ENCODE results near the gene PLCL2. TPM values are rescaled to one million over a fixed set of nuclear protein-coding genes. Genes with fewer than 3 reads are reported as not detected.

The PLCL2 gene
- total and polyA plus RNA-seq, 2 experiments from 2014 or later, result 1.6 to 9.7 TPM

- TF ChIP-seq EZH2 (IDR thresholded peaks at IDR 0.05; ENCODE audit: low read depth, unreplicated experiment), result no peak
- no peak for TF ChIP-seq ZNF114 (CRISPR knock-in tag; IDR thresholded peaks at IDR 0.05)
- no peak for TF ChIP-seq JUNB (IDR thresholded peaks at IDR 0.05; ENCODE audit: unreplicated experiment)
- no peak for TF ChIP-seq EZH2phosphoT487 (IDR thresholded peaks at IDR 0.05; ENCODE audit: unreplicated experiment)
Measured at GRCh38 chr3:17115186-17115585, 230.4 kb downstream of the PLCL2 start (continued).

- Histone ChIP-seq H3K27me3 (ENCODE audit: insufficient read depth) (no peaks in the 10 kb centered on the region), H3K4me1 (ENCODE audit: insufficient read depth) (no peaks in the 10 kb centered on the region), H3K9me2 (ENCODE audit: insufficient read depth) (0 out of 2 replicates have a peak, but pooled peaks cover 8% of the 10 kb centered on the region), H2AFZ (no peak overlapping the region), H4K20me1 (replicated peaks; ENCODE audit: insufficient read depth) (no peaks in the 10 kb centered on the region), H3K79me2 (replicated peaks; ENCODE audit: insufficient read depth) (no peaks in the 10 kb centered on the region), H3K36me3 (ENCODE audit: insufficient read depth) (no peaks in the 10 kb centered on the region), H3K4me3 (no peak overlapping the region), H3K27ac (ENCODE audit: low read depth) (no peak overlapping the region), H3K4me2 (no peak overlapping the region), H3F3A (replicated peaks; ENCODE audit: low read depth) (no peaks in the 10 kb centered on the region)
- Mint-ChIP-seq H3K36me3 (ENCODE audit: low read depth) (no peaks in the 10 kb centered on the region; the same call in 2 of the 3 replicates), H3K4me3 (no peak overlapping the region), H3K9me3 (no peaks in the 10 kb centered on the region; the same call in 2 of the 3 replicates), H3K27me3 (ENCODE audit: insufficient read depth, low read depth, poor library complexity) (peaks cover 3% of the 10 kb centered on the region), H3K4me1 (no peaks in the 10 kb centered on the region), H3K27ac (no peak overlapping the region)
- no peak for ATAC-seq
- TF ChIP-seq EZH2 (IDR thresholded peaks at IDR 0.05; ENCODE audit: low read depth, unreplicated experiment), result no peak
- TF ChIP-seq CREB1 (CRISPR knock-in tag; IDR thresholded peaks at IDR 0.05; ENCODE audit: low read depth), result no peak
- no peak for TF ChIP-seq NANOG (IDR thresholded peaks at IDR 0.05; ENCODE audit: borderline replicate concordance)
- no peak for TF ChIP-seq ETS1 (IDR thresholded peaks at IDR 0.05)
- no peak for TF ChIP-seq ZNF114 (CRISPR knock-in tag; IDR thresholded peaks at IDR 0.05)
- no peak for TF ChIP-seq JUNB (IDR thresholded peaks at IDR 0.05; ENCODE audit: unreplicated experiment)
- no peak for TF ChIP-seq EZH2phosphoT487 (IDR thresholded peaks at IDR 0.05; ENCODE audit: unreplicated experiment)
- no peak for TF ChIP-seq REST (IDR thresholded peaks at IDR 0.05; ENCODE audit: unreplicated experiment)
- no peak for TF ChIP-seq ZNF462 (CRISPR knock-in tag; IDR thresholded peaks at IDR 0.05)
- TF ChIP-seq STAT1 (IDR thresholded peaks at IDR 0.05; ENCODE audit: unreplicated experiment), result no peak
- no peak for TF ChIP-seq POLR2AphosphoS5 (IDR thresholded peaks at IDR 0.05; ENCODE audit: low read depth)
- DNase-seq (ENCODE audit: low spot score), result no peak
Measured at GRCh38 chr3:17116007-17116600, 231.3 kb downstream of the PLCL2 start.

All from GM23338 (cell line).